RPMI7951 (cell line): ENCODE results near the gene SLCO3A1. TPM values are rescaled to one million over a fixed set of nuclear protein-coding genes. Genes with fewer than 3 reads are reported as not detected.

ENCODE experiments used
- DNase-seq: peaks from one replicate; pipeline ENCODE4 v3.0.0-alpha.2; 2012; ENCODE audit warnings: low read depth
- total RNA-seq: library from RNA; depleted of rRNA; stranded (reverse); fragments of >200 nt; shearing (Covaris generic); gene quantifications from 2 replicates; pipeline ENCODE4 v1.2.3, GENCODE V29; 2014

The SLCO3A1 gene
- total RNA-seq, 1 experiment from 2014 or later, result 1.7 TPM

DNA sequence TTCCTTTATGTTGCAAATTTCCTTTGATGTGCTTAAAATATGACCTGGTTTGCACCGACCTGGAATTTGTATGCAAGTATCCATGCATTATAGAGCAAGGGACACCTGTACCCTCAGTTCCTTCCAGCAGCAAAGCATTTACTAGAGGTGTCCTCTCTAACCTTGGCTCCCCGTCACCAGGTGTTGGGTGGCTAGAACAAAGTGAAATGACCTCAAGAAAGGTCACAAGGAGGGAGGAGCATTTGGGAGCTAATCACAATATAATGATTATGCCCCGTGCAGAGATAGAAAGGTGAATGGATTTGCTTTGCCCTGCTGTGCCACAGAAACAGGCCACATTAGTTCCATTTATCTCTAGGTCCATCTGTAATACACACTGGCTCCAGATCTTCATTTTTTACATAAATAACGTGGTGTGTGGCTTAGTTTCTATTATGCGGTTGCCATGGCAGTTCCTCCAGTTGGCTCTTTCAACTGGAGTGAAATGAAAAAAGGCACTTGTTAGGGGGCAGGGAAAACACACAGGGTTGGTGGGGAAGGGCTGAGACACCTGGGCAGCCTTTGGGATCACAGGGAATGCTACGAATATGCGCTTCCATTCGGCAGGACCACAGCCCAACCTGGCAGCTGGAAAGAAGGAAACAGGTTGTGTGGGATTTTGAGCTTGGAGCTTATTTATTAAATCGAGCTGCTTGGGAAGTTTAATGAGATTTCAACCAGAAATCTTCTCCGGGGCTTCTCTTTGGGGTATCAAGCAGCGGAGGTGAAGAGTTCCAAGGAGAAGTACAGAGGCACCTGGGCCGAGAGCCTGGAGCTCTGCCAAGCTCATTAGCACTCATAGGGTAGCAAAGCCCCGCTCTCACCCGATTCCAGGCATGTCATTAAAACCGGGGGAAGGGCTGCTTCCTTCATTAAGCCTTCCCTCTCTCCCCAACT, 306.7 kb downstream of the SLCO3A1 start:
- no peak for DNase-seq

DNA sequence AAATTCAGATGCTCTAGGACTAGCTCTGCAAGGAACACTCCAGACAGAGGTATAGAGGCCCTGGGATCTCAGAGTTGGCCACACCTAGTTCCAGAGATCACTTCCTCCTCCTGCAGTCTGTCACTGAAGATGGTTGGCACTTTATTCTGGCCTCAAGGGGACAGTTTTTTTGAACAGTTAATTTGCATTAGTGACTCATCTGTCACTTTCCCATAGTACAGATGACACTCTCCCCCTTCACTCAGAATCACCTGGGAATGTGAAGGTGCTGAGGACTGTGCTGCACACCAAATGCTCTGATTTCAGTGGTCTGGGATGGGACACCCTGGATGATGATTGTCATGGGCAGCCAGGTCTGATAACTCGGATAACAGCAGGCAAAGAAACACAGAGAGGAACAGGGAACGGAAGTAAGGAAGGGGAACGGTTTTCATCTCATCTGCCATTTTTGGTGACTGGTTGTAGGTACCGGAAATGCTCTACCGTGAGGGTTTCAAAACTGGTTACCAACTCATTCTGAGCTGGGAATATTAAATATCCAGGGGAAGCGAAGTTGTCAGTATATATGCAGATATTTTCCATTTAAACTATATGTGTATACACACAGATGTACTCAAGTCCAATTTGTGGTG, 307.6 kb downstream of the SLCO3A1 start:
- no peak for DNase-seq

DNA sequence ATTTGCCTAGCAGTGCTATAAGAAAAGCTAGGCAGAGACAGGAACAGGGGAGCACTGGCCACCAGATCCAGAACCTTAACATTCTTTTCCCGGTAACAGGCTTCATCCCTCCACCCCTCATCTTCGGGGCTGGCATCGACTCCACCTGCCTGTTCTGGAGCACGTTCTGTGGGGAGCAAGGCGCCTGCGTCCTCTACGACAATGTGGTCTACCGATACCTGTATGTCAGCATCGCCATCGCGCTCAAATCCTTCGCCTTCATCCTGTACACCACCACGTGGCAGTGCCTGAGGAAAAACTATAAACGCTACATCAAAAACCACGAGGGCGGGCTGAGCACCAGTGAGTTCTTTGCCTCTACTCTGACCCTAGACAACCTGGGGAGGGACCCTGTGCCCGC, 309.1 kb downstream of the SLCO3A1 start:
- DNase-seq, result no peak

DNA sequence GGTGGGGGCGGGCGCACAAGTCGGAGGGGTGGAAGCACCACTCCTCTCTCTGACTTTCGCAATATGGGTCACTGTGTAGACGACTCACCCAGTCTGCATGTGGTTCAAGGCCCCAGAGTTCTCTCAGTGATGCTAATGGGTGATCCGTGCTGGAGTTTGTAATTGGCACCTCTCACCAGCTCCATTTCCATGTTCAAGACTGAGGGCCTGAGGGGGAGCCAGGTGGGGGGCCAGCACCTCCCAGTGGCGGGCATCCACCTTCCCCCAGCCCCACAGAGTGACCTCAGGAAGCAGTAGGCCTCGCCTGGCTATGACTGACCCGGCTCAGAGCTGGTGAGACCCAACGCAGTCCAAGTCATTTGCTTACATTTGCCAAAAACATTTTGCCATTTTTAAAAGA, 310.1 kb downstream of the SLCO3A1 start:
- DNase-seq, result no peak

DNA sequence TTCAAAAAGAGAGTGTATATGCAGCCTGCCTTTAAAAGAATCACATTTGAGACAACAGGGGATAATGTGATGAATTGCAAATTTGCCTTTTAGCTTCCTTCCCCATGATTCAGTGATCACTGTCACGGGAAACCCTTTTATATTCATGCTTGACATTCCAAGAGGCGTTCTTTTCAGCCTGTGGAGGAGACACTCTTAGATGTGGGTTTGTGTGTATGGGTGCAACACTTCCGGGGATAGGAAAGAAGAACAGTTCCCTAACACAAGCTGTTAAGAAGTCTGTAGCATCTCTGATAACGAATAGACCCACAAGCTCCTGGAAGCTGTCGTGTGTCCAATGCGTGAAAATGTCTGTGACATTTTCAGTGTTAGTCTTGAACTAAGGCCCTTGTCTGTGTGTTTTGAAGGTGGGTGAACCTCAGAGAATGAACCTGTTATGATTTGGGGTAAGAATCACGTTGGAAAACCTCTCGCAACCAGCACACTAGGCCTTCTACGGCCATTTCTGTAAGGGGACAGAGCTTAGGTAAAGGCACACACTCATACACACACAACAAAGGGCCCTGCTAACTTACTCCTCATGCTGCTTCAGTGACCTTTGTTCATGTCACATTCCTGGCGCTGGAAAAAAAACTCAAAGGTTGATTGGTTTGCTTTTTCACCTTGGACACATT, 311.0 kb downstream of the SLCO3A1 start:
- peak; percentile 58 for DNase-seq

DNA sequence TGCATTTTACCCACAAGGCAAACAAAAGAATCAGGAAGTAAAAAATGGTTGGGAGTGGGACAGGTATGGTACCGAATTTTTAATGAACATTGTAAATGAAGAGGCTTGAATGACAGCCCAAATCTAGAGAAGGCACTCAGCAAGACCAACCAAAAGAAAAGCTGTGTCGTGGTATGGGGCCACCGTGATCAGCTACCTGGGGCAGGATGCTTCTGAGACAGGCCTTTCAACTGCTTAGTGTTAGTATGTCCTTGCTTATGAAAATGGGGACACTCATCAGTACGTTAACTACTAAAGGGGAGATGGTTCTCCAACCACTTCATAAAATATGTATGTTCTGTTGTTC, 311.5 kb downstream of the SLCO3A1 start:
- DNase-seq, result no peak

DNA sequence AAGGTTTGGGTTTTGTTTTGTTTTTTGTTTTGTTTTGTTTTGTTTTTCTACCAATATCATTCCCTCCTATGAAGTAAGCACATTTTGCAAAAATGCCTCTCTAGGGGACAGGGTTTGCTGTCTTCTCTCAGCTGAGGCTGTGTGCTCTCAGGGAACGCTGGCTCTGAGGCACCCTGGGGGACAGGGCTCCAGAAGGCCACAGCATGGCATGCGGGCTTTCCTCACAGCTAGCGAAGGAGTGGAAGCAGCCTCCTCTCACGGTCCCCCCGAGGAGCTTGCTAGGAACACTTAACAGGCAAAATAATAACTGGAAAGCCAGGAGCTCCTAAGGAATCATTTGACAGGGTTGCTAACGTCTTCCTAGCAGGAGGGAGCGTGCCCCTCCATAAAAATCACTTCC, 312.5 kb downstream of the SLCO3A1 start:
- DNase-seq, result no peak

DNA sequence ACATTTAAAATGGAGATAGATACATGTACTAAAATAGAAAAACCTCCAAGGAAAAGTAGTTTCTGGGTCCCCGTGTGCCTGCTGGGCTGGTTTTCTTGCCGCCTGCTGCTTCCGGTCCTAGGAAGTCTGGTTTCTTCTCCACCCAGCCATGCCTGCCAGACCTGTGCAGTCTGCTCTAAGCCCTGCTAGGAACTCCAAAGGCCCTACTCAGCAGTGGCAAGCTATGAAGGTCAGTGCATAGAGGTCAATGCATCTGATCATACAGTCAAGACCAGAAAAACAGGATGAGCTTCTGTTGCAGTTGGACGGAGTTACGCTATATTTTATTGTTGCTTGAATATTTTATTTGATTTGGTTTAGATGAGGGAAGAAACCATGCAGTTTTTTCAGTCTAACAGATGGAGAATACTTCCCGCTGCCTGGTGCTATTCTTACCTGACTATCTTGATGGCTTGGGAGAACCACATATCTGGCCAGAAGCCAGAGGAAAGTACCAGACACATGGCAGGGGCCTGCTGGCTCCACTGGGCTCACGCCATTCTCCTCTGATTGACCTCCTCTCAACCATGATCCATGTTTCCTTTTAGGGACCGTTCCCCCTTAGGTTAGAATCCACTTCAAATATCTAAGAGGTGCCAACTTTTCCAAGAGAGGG, 313.4 kb downstream of the SLCO3A1 start:
- DNase-seq, result no peak

DNA sequence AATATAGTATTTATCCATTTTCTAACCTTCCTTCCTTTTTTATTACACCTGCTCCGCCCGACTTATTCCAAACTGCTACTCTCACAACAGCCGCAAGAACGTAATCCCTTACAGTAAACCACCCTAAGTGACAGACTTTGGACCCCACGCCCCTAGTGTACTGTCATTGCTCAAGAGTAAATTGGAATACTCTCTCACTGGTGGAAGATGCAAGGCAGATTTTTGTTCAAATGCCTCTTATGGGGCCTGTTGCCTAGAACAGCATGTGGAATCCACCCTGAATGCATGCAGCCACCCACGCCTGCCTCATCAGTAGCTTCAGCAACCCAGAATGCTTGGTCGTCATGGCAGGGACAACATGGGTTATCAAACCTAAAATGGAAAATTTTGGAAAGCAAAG, 313.9 kb downstream of the SLCO3A1 start:
- DNase-seq, result no peak

DNA sequence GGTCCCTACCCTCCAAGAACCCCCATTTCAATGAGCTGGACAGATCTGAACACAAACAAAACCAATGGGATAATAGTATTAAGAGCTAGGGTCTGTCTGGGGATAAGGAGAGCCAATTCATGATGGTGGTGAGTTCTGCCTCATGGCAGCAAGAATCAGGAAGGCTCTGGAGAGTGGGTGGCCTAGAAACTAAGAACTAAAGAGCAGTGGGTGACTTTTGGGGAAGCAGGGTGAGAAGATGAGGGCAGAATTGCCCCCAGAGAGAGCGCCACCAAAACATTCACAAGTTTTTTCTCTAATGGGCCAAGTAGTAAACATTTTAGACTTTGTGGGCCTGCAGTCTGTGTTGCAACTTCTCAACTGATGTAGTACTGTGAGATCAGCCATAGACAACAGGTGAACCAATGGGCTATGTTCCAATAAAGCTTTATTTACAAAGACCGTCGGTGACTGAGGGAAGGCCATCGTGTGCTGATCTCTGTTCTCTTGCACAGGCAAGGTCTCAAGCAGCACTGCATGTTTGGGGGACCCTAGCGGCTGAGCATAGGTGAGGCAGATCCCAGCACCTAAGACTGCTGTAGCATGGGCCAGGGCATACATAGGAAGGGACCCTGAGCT, 314.7 kb downstream of the SLCO3A1 start:
- no peak for DNase-seq

DNA sequence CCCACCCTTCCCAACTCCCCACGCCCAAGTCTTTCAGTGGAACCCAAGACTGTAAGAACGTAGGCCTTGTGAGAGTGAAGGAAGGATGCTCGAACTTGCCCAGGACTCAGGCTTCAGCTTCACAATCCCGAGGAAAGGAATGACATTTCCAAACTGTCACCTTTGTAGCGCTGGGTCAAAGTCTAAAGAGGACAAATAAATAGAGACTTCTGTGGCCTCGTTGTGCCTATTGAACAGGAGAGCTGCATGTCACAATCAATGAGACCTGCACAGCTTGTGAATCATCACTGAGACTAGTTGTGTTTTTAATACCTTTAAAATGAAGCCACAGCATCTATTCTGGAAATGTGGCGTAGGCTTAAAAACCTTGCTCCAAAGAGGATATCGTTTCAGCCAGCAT, 317.4 kb downstream of the SLCO3A1 start:
- no peak for DNase-seq

DNA sequence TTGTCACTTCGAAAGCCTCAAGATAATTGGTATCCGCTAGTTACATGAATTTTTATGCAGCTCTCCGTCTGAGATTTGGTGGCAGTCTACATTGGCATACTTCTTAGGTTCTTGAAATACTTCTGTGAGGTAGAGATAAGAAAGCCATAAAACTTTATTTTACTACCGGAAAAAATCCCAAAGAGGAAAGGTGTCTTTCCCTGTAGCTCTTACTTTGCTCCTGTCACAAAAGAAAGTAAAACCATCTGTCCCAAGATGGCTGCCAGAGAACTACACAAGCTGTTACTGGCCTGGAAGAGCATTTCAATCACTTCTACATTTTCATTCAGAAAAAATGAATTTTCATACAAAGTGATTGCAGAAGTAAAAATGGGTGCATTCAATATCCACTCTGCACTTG, 325.4 kb downstream of the SLCO3A1 start:
- no peak for DNase-seq

DNA sequence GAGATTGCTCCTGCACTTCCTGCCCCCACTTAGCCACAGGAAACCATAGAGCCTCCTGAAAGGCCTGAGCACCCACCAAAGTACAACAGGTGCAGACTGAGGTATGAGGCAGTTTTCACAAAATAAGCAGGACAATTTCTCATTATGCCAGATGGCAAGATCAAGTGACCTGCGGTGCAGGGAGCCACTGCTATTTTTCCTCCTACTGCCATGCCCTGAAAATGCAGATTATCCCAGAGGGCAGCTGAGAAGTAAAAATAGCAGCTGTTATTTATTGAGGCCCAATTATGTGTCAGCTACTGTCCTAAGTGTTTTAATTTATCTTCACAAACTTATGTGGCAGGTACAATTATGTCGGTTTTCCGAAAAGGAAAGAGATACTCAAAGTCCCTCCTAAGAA, 330.6 kb downstream of the SLCO3A1 start:
- DNase-seq, result no peak

DNA sequence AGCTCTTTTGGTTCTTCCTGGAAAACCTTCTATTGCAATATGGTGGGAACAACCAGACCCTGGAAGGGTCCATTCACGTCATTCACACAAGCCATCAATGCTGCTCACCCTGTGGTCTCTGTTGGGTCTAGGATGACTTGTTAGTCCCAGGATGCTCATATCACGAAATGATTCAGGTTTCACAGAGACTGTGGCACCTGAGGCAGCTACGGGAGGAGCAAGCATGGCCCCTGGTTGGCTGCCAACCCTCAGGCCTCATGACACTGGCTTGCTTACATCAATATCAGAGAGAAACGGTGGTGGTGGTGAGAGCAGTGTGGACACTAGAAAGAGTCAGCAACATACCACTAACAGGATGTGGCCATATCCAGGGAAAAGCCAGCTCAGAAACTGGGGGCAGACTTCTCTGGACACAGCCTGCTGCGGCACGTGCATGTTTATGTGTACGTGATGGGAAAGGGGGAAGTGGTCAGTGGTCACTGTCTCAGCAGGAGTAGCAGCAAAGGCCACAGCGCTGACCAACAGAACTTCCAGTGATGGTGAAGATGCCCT, 331.2 kb downstream of the SLCO3A1 start:
- no peak for DNase-seq

DNA sequence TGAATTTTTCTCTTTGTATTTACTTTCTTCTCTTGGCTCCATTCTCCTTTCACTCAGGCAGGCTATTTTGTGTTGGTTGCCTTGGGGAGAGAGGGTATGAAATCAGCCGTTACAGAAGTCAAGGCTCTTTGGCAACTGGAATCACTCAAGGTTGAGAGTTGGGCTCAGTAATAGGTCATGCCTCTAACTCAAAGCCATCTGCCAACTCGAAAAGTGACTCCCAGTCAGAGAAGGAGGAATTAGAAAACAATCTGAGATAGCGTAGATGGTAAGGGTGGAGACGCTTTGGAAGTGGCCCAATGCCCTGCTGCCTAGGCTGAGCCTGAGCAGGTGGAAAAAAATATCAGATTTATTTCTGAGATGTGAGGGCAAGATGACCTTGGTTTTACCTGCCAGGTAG, 334.5 kb downstream of the SLCO3A1 start:
- DNase-seq, result no peak

DNA sequence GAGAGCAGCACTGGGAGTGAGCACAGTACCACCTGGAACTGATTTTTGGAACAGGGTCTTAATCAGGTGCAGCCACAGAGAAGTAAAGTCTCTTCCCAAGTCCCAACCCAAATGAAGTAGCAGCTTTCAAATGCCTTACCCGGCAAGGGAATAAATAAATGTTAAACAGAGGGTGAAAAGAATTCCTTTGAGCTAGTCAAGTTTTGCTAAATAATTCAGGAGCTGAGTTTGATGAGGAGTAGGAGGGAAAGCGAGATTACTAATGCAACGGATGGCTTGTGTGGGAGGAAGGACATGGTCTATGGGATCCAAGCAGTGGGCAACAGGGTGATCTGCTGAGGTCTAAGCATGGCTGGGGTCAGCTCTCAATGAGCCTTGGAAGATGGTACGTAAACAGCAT, 335.7 kb downstream of the SLCO3A1 start:
- no peak for DNase-seq

DNA sequence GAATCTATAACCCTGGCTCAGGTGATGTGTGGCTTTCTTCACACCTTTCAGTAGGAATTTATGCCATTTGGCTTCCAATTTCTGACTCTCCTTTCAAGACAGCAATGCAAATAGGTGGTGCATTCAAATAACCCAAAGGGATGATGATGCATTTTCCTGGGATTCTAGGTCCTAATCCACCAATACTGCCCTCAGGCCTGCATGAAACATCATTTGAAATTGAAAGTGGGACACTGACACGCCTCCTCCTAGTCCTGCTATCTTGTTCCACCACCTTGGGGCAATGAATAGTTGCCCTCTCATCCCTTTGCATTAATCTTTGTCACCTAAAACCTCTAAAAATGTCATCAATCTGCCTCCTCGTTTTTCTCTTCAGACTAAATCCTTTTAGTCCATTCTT, 341.7 kb downstream of the SLCO3A1 start:
- DNase-seq, result no peak

DNA sequence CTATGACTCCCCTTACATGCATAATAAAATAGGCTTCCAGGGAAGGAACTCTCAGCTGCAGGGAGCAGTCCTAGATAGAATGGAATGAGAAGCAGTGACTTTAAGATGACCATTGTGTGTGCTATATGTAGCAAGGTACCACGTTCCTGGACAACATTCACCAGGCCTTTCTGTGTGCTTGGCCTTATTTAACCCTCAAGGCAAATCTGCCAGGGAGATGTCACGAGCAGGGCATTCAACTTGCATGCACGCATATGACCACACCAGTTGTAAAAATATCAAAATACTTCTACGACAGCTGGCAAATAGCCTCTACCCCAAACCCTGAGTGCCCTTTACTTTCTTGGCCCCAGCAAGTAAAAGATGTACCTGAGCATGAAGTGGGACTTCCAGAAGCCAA, 342.8 kb downstream of the SLCO3A1 start:
- DNase-seq, result no peak

DNA sequence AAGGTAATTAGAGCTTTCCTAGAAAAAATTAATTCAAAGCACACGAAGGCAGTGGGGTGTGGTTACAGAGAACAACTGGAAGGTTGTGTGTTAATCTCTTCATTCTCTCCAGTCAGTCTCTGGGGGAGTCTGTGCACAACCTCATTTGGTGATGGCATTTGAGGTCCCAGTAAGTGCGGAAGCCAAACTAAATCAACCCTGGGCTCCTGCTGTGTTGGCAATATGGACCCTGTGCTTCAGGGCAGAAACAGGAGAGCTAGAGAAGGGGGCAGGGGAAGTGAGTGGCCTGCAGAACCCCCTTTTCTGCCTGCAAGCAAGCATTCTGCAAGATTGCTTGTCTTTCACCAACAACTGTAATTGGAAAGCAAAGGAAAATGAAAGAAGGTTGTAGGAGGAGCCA, 344.2 kb downstream of the SLCO3A1 start:
- DNase-seq, result peak; percentile 24

DNA sequence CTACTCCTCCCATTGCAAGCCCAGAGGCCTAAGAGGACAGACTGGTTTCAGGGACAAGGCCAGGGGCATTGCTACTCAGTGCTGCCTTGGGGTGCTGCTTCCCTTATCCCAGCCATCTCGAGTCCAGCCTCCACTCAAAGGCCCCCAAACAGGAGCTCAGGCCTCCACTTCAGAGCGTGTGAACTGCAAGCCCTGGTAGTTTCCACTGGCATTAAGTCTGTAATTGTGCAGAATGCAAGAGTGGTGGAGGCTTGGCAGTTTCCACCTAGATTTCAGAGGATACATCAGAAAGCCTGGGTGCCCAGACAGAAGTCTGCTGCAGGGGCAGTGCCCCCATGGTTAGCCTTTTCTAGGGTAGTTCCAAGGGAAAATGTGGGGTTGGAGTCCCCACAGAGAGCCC, 347.4 kb downstream of the SLCO3A1 start:
- no peak for DNase-seq

DNA sequence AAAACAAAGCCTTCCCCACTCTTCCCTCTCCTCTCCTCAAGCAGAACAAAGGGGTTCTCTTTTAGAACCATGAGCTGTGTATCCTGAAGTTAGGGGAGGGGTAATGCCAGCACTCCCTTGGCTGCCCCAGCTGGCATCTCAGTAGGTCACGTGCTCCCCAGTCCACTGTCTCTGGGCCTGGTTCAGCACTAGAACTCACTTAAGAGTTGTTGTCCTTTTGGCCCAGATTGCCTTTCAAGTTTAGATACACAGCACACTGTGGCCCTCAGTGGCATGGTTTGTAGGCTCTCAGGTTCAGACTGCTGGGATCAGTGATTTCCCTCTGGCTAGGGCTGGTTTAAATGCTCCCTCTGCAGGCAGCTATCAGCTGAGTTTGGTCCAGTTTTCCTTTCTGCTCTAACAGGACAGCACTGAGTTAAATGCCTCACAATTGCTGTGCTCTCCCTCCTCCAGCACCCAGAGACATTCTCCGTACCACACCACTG, 351.8 kb downstream of the SLCO3A1 start:
- DNase-seq, result peak; percentile 7
